NCI-H187 (cell line): ENCODE data around the gene RALGAPB.
"Not testable (repeated sequence)": the region's sequence is repeated elsewhere in the genome, so short reads cannot be mapped to it uniquely, and the experiment has no call there.

ENCODE experiments used
- DNase-seq, 2 experiments: peaks; one replicate each; lab custom pipeline; 2025; lab: John Stamatoyannopoulos, UW

The RALGAPB gene

DNA sequence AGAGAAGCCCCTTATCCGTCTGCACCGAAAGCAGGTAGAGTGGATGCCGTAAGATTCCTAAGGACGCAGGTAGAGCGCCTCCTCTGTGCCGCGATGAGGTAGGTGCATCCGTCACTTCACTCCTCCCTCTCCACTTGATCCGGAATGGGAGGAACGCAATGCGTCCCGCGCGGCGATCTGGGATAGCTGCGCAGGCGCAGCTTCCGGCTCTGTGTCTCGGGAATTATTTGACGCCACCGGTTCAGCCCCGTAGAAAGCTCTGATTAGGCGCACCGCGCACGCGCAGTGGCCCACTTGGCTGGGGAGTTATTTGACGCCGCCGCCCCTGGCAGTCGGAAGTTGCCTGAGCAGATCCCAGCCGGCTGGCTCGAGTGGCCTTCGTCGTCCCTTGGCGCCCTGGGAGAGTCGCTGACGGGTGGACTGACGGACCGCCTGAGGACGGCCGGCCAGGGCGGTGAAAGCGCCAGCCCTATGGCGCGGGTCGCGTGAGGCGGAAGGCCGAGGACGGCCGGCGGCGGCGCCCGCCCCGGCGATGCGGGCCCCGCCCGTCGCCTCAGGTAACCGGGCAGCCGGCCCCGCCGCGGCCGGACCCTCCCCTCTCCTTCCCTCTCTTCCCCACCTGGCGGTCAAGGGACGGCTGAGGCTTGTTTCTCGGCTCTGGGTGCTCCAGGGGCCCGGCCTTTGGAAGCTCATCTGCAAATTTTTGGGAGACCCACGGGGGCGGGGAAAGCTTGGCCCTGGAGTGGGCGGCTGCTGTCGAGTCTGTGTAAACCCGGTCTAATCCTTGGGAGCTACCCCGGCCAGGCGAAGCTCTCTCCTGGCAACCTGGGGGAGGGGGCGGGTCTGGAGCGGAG is at the start of gene RALGAPB:
TSS of gene RALGAPB (plus strand) at position 331 of the 854 bp plus-strand sequence. CDS start 15,590 bp downstream, outside the sequence.
- DNase-seq: peak; percentile 98 to 99

DNA sequence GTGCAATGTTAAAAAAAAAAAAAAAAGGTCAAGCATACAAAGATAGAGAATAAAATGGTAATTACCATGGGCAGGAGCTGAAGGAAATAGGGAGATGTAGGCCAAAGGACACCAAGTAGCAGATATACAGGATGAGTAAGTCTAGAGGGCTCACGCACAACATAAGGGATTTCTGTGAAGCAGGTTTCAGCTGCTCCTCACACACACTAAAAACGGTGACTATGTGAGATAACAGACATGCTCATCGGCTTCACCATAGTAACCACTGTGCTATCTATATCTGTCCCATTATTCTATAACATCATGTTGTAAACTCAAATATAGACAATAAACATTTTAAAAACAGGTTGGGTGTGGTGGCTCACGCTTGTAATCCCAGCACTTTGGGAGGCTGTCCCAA is 49.1 kb upstream of the RALGAPB start:
- no peak for DNase-seq

DNA sequence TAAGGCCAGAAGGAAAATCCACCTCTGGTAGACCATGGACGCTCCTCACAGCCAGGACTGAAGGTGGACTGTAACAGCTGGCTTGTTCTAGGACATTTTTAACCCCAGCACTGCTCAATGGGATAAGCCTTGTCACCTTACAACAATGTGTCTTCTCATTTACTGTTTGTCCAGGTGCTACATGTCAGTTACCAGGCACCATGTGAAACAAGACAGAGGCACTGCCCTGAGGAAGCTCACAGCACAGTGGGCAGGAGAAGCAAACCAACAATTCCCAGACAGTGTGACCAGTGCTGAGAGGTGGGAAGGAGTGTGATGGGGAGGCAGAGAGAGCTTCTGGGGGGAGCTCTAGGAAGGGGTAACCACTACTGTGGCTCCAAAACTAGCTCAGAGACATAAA is 48.2 kb upstream of the RALGAPB start:
- no peak for DNase-seq

DNA sequence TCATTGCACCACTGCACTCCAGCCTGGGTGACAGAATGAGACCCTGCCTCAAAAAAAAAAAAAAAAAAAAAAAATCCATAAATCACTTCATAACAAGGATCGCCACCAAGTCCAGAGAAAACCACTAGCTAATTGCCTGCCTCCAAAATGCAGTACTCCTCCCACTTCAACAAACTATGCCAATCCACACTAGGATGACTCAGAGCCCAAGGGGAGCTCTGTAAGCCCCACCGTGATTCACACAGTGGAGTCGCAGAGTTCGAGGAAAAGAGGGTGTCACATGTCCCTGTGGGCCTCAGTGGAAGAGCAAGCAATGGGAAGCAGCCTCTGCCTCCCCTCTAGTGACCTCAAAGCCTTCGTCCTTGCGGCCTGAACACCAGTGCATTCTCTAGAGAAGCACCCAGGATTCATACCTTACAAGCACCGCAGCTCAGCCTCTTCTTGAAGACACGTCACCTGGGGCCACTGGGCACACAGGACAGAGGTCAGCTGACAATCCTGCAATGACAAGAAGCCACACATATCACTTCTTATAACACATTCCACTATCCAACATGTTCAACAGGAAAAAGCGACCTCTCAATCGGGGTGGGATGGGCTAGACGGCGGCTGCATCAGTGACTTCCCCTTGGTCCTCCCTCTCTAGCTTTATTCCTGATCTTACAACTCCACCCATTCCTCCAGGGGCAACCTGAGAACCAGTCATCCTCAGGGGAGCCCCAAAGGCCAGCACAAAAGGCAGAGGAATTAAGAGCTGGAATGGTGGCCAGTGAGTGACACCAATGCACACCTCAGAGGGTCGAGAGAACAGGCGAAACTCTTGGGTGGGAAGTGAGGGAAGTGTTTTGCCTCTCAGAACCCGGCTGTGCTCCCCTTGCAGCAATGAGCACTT is 46.4 kb upstream of the RALGAPB start:
- DNase-seq: no peak

DNA sequence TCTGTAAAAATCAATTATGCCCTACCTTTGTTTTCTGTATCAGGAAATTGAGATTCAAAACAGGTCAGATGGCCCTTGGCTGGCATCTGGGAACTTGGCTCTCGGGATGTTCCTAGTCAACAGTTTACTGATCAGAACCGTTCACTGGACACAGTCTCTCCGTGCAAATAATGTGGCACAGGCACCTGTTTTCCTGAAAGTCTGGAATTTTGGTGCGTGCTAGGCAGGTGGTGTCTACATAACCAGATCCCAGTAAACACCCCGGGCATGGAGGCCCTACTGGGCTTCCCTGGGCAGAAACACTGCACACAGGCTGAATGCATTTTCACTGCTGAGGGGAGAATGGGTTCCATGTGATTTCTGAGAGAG is 45.0 kb upstream of the RALGAPB start:
- no peak for DNase-seq

DNA sequence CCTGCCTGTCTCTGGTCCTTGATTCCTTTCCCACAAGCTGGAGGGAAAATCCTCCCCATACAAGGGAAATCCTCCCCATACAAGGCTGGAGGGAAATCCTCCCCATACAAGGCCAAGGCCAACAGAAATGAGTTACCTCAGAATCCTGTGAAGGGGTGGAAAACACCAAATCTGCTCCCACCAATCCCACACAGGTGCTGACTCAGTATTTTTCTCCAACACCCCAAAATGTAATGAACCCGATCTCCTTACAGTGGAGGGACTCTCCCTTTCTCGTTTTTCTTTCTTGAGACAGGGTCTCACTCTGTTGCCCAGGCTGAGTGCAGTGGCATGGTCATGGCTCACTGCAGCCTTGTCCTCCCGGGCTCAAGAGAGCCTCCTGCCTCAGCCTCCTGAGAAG is 43.8 kb upstream of the RALGAPB start:
- no peak for DNase-seq

DNA sequence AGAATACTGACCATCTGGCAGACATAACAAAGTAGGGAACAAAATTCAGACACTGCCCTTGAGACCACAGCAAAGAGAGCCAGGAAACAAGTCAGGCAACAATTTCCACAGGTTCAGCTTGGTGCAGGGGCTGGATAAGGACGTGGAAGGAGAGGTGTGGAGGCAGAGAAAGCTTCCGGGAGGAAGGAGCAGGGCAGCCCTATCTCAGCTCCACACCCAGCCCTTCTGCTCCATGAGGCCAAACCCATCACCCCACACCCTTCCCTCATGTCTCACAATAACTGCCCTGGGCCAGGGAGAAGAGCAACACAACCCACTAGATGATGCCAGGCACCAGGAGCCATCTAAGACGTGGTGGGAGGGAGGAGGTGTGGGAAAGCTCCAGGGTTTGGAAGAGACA is 43.3 kb upstream of the RALGAPB start:
- no peak for DNase-seq

DNA sequence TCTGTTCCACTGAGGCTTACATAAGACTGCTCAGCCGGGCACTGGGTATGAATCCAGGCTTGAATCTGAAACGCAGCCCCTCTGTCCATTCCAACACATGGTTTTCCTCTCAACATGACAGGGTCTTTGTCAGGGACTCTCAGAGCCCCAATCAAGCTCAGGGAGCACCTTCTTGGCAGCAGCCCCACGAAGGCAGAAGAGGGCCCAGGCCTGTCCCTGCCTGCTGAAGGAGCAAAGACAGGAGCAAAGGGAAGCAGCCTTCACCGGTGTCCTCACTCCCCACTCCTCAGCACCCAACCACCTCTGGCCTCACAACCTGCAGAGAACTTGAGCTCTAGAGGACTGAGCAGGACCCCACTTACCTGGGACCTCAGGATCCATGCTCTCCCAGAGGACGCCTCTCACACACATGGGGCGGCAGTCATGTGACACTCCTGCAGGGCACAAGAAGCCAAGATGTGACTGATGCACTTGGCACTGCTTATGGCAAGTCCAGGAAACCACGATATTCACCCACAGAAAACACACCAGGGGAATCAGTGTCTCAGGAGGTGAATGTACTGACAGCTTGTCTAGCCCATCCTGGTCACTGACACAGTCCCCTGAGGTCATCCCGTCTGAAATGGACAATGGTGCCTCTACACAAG is 41.8 kb upstream of the RALGAPB start:
- DNase-seq: no peak

DNA sequence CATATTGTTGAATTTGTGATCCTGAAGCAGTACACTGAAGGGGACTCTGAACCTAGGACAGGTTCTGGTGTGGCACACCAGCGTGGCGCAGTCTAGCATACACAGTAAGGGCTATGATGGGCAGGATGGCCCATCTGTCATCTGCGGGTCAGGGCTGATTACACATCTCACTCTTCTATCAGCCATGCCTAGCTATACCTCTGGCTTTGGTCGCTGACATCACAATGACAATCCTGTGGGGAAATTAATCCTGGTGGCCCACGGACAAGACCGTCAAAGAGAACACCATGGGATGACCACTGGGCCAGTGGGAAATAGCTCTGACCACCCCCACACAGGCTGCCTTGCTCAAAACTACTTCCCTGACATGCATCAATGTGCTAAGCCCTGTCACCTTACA is 40.4 kb upstream of the RALGAPB start:
- DNase-seq: no peak

DNA sequence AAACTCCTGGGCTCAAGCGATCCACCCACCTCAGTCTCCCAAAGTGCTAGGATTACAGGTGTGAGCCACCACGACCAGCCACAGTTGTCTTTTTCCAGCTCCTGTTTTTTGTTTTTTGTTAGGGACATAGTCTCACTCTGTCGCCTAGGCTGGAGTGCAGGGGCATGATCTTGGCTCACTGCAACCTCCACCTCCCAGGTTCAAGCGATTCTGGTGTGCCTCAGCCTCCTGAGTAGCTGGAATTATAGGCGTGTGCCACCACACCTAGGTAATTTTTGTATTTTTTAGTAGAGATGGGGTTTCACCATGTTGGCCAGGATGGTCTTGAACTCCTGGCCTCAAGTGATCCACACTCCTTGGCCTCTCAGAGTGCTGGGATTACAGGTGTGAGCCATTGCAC is 39.8 kb upstream of the RALGAPB start:
- DNase-seq: not testable (repeated sequence)

DNA sequence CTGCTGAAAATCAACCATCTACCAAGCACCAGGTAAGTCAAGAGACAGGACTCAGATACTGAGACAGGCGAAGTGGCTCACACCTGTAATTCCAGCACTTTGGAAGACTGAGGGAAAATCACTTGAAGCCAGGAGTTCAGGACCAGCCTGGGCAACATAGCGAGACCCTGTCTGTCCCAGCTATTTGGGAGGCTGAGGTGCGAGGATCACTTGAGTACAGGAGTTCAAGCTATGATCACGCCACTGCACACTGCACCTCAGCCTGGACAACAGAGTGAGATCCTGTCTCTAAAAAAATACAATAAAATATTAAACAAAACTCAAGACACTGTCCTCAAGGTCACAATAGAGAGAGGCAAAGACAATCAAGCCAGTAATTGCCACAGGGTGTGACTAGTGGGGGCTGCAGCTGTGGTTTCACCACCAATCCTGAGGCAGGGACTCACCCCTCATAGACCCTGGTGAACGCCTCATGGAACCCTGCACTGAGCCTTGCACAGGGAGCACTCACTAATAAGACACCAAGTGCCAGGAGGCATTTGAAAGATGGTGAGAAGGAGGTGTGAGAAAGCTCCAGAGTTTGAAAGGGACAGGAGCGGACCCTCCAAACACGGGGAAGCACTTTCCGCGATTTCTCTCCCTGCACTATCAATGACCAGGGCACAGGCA is 39.2 kb upstream of the RALGAPB start:
- DNase-seq: no peak

DNA sequence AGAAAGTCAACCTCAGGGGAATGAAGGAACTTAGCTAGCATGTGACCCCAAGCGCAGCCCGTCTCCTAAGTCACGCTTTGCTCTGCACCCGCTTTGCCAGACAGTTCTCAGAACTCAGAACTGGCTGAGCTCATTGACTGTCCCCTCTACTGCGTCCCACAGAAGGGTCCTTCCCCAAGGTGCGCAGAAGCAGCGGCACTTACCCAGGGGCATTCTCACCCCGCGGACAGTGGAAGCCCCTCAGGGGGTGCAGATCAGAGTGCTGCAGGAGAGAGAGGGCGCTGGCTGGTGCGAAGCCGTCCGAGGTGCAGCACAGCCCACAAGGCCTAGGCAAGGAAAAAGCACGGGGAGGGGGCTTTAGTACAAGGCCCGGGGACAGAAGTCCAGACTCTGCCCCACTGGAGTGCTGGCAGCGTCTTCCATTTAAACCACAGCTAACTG is 38.3 kb upstream of the RALGAPB start:
- DNase-seq: no peak

DNA sequence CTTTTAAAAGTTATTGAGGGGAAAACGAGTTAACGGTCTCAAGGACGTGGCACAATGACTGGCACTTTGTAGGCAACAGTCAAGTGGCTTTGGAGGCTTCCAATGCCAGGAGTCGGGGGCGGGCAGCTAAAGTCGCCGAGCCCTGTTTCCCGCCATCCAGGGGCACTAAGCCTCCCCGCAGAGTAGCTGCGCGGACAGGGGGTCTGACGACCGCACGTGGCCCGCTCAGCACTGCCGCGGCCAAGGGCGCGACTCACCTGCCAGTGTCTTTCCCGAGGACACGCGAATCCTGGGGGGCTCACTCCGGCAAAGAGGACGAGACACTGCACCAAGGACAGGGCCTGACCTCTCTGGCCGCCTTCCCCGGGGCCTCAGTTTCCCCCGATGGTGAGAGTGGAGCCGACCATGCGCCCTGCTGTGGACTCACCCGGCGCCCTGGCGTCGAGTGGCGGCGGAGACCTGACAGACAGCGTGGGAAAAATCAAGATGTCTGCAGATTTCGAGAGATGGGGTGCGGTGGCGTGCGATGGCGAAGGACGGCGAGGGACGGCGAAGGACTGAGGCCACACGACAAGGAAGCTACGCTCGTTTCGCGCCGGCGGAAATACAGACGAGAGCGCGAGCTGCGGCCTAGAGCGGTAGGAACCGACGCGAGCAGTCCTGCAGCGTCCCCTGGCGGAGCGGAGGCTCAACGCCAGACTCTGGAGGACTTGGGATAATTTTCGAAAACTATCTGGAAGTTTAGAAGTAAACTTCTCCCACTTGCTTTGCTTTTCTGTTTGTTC is 37.7 kb upstream of the RALGAPB start, which contains the start of gene SNHG17:
TSS of gene SNHG17 (minus strand) at position 559 of the 785 bp plus-strand sequence.
- DNase-seq: peak; percentile 73 to 80

DNA sequence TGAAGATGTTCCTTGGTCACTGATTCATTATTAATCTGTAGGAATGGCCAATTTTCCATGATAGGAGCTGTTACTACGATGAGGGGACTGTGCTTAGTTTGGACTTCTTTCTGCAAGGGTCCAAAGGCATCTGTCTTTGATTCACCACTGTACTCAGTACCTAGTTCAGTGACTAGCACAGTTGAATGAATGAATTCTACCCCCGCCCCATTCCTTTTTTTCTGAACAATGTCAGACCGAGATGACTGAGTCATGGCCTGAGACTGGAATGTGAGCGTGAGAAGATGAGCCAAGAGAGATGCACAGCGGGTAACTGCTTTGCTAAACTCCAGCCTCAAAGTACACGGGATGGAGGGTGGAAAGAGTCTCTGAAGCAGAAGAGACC is 37.1 kb upstream of the RALGAPB start:
- DNase-seq: no peak

DNA sequence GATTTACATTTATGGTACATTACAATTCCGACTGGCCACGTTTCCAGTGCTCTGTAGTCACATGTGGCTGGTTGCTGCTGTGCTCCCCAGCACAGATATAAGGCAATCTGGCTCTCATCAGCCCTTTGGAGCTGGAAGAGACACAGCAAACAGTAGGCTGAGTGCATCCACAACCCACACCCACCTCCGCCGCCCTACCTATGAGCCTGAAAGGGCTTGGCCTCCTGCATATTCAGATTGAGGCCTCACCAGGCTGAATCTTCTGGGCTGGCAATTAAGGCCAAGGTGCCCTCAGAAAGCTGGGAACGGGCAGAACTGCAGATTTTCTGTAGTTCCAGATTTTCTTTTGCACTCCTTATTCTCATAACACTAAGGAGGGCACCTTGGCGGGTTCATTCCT is 34.8 kb upstream of the RALGAPB start:
- no peak for DNase-seq

DNA sequence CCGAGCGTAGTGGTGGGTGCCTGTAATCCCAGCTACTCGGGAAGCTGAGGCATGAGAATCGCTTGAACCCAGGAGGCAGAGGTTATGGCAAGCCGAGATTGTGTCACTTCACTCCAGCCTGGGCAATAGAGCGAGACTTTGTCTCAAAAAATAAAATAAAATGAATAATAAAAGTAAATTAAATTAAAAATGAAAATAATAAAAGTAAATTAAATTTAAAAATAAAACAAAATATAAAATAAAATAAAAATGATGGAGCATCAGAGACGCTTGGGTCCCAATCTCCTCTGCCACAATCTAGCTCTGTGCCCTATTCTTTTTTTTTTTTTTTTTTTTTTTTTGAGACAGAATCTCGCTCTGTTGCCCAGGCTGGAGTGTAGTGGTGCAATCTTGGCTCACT is 31.5 kb upstream of the RALGAPB start:
- not testable (repeated sequence) for DNase-seq

DNA sequence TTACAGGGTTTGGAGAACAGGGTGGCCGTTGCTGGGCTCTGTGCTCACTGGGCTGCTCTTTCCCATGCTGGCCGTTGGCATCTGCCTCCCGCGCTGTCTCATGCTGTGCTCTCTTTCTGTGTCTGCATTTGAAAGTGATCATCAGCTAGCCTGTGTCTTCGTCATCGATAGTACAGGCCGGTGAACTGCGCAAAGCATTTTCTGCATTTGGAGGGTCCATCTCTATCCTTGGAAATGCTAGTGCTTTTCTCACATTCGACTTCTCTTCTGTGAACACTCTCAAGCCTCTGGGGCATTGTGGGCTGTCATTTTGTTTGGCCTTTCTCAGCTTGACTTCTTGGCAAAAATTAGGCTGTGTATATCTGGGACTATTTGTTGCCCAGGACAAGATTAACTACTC is 30.7 kb upstream of the RALGAPB start:
- no peak for DNase-seq

DNA sequence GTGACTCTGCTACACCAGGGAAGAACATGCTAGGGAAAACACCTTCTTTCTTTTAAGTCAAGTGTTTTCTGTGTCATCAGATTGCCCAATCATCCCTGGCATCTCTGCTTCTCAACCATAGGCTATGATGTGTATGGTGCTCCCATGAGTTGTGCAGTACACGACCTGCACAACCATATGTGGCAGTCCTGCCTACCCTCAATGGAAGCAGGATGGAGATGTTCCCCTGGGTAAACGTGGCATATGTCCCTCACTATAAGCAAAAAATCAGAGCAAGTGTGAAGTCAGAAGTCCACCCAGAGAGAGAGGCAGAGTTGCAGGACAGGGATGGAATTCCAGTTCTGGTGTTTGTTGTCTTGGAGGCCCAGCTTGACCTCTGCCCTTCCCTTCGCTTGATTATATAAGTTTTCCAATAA is 27.3 kb upstream of the RALGAPB start:
- DNase-seq: no peak

DNA sequence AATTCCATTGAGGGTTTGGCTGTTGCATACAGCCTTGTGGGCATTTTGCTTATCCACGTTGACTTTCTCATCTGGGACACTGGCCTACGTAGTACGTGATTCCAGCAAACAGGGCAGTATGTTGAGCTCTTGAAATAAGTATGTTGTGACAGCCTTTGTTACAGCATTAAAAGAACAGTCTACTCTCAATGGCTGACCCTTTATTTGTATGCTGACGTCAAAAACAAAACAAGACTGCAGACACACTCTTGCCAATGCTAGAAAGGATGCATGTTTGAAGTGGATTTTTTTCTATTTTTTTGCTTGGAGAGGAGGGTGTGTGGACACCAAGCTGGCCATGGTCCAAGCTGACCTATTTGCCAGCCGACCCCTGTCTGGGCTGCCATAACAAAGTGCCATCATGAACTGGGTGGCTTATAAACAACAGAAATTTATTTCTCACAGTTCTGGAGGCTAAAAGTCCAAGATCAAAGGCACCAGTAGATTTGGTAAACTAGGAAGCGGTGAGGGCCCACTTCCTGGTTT is 26.7 kb upstream of the RALGAPB start:
- no peak for DNase-seq

DNA sequence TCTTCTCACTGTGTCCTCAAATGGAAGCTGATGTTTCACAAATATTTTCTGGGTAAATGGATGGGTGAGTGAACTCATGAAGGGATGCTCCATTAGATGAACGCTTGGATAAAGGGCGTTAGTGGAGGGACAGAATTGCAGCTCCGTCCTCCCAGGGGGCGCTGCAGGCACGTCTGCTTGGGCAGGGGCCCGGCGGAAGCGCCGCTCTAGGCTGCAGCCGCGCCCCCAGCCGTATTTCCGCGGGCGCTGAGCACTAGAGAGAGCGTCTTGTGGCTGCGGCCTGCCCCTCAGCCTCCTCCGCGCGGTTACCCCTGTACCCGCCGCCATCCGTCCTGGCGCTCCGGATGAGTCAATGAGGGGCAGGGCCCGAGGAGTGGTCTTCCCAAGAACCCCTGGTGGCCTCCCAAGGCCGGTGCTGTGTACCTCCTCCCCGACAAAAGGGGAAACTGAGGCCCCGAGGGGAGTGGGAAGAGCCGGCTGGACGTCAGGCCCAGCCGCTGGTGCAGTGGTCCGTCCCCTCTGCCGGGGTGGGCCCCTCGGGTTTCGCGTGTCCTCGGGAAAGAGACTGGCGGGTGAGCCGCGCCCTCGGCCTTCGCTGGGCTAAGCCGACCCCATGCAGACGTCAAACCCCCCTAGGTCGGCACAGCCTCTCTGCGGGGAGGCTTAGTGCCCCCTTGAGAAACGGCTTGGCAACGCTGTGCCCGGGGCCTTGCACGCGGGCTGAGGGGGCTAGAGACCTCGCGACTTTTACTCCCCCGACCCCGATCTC is 26.0 kb upstream of the RALGAPB start:
- peak; percentile 83 for DNase-seq
